Neural crest cell (in vitro differentiated cells): ENCODE data around the gene LAMC2. TPM values are rescaled to one million over a fixed set of nuclear protein-coding genes. Genes with fewer than 3 reads are reported as not detected.

Source experiments
- DNase-seq: peaks from one replicate; pipeline ENCODE4 v3.0.0; 2021; ENCODE audit warnings: low read depth, mixed read lengths, low spot score
- H3K27ac Mint-ChIP-seq: one replicate; pipeline ENCODE4 v1.8.0; 2021; ENCODE audit warnings: mild to moderate bottlenecking, mixed read lengths; ENCODE audit not compliant: unreplicated experiment
- H3K27me3 Mint-ChIP-seq: 2 replicates; pipeline ENCODE4 v1.8.0; 2021; ENCODE audit warnings: low read depth, mild to moderate bottlenecking, mixed read lengths
- H3K36me3 Mint-ChIP-seq: 2 replicates; pipeline ENCODE4 v1.8.0; 2021; ENCODE audit warnings: low read depth, mild to moderate bottlenecking, mixed read lengths
- H3K4me1 Mint-ChIP-seq: 2 replicates; pipeline ENCODE4 v1.8.0; 2021; ENCODE audit warnings: mixed read lengths
- H3K4me3 Mint-ChIP-seq: one replicate; pipeline ENCODE4 v1.8.0; 2021; ENCODE audit warnings: mild to moderate bottlenecking, mixed read lengths
- H3K9me3 Mint-ChIP-seq: 2 replicates; pipeline ENCODE4 v1.8.0; 2021; ENCODE audit warnings: mixed read lengths
- total RNA-seq: library from RNA; stranded (reverse); gene quantifications from 2 replicates; pipeline ENCODE4 v1.2.1, GENCODE V29; 2021
- TF ChIP-seq, protein P1 (sequence below): fragments of 200-600 bp; sonication (generic); conservative IDR thresholded peaks from 2 replicates; pipeline ENCODE4 v1.5.0; 2021; ENCODE audit warnings: antibody characterized with exemption, mild to moderate bottlenecking

Gene LAMC2
- total RNA-seq, 1 donor from 2014 or later: not detected

- no peaks in the 10 kb centered on the region for H3K4me1 Mint-ChIP-seq
- H3K36me3 Mint-ChIP-seq: no peaks in the 10 kb centered on the region
- DNase-seq: no peak
- no peak overlapping the region for H3K27ac Mint-ChIP-seq
- no peak overlapping the region for H3K4me3 Mint-ChIP-seq
- TF ChIP-seq, protein P1, sequence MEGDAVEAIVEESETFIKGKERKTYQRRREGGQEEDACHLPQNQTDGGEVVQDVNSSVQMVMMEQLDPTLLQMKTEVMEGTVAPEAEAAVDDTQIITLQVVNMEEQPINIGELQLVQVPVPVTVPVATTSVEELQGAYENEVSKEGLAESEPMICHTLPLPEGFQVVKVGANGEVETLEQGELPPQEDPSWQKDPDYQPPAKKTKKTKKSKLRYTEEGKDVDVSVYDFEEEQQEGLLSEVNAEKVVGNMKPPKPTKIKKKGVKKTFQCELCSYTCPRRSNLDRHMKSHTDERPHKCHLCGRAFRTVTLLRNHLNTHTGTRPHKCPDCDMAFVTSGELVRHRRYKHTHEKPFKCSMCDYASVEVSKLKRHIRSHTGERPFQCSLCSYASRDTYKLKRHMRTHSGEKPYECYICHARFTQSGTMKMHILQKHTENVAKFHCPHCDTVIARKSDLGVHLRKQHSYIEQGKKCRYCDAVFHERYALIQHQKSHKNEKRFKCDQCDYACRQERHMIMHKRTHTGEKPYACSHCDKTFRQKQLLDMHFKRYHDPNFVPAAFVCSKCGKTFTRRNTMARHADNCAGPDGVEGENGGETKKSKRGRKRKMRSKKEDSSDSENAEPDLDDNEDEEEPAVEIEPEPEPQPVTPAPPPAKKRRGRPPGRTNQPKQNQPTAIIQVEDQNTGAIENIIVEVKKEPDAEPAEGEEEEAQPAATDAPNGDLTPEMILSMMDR: no peak
- no peaks in the 10 kb centered on the region for H3K27me3 Mint-ChIP-seq
- H3K9me3 Mint-ChIP-seq: no peaks in the 10 kb centered on the region
These were observed 73.9 kb downstream of the LAMC2 start for GRCh38 chr1:183259924-183260323.

DNA sequence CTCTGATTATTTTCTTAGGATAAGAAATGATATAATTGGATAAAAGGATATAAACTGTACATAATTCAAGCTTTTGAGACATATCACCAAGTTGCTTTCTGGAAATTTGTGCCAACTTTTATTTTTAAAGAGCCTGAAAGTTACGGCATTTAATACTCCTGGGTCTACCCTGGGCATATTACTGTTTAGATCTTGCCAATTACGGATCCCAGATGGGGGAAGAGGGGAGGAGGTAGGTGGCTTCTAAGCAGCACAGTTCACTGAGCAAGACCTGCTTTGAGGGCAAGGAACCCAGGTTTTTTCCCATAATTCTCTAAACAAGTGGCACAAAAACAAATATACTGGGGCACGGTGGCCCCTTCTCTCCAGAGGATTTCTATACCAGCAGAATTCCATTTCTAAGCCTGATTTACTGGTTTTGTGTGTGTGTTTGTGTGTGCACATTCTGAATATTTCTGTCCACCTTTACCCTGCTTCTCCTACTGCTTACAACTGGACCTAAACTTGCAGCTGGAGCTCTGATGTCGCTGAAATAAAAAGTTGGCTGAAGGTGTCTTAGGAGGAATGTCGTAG is 76.7 kb downstream of the LAMC2 start:
- no peaks in the 10 kb centered on the region for H3K4me1 Mint-ChIP-seq
- H3K27ac Mint-ChIP-seq: no peak overlapping the region
- H3K36me3 Mint-ChIP-seq: no peaks in the 10 kb centered on the region
- TF ChIP-seq, protein P1: no peak
- no peaks in the 10 kb centered on the region for H3K27me3 Mint-ChIP-seq
- H3K9me3 Mint-ChIP-seq: no peaks in the 10 kb centered on the region
- no peak overlapping the region for H3K4me3 Mint-ChIP-seq
- no peak for DNase-seq

- no peak for DNase-seq
- no peak overlapping the region for H3K4me3 Mint-ChIP-seq
These were observed 78.0 kb downstream of the LAMC2 start for GRCh38 chr1:183263886-183264602.

DNA sequence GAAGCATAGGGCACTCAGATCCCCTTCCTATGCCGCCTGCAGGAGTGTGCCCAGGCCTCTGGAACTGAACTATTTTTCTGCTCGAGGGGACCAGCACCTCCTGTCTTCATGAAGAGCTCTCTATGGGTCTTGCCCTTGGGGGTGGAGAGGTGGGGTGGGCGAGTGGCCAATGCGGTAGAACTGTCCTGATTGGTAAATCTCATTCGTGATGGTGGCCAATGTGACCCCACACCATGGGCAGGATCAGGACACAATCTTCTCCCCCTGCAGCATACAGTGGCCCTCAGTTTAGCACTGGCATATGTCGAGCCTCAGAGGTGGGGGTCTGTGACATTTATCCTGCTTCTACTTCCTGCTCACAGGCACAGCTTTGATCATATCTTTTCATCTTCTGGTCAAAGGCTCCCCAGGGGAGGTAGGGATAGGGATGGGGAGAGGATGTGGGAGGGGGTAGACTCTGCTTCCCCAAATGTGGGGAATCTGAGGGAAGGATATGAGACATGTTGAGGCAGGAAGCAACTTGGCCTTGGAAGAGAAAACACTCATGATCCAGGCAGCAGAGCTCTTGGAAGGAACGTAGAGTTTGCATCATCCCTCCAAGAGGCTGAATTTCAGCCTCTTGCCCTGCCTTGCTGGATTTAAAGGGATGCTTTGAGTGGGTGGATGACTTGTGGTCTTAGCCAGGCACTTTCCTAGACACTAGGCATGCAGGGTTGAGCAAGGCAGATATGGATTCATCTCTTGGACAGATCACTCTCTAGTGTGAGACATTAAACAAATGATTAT is 81.8 kb downstream of the LAMC2 start:
- Mint-ChIP-seq H3K27me3 (no peaks in the 10 kb centered on the region), H3K9me3 (peaks cover 2% of the 10 kb centered on the region), H3K27ac (peak overlapping the region; percentile 82), H3K4me3 (no peak overlapping the region), H3K4me1 (peaks cover 9% of the 10 kb centered on the region), H3K36me3 (no peaks in the 10 kb centered on the region)
- DNase-seq: no peak
- TF ChIP-seq, protein P1: no peak

More at GRCh38 chr1:183263886-183264602, 78.0 kb downstream of the LAMC2 start:
- Mint-ChIP-seq H3K36me3 (no peaks in the 10 kb centered on the region), H3K27ac (no peak overlapping the region), H3K4me1 (no peaks in the 10 kb centered on the region), H3K9me3 (peaks cover 2% of the 10 kb centered on the region), H3K27me3 (no peaks in the 10 kb centered on the region)
- TF ChIP-seq, protein P1: no peak

- Mint-ChIP-seq H3K27ac (no peak overlapping the region), H3K9me3 (peaks cover 2% of the 10 kb centered on the region), H3K4me3 (no peak overlapping the region), H3K4me1 (peaks cover 9% of the 10 kb centered on the region), H3K36me3 (no peaks in the 10 kb centered on the region), H3K27me3 (no peaks in the 10 kb centered on the region)
- TF ChIP-seq, protein P1: no peak
- no peak for DNase-seq
These were observed 84.6 kb downstream of the LAMC2 start for GRCh38 chr1:183270541-183271141.
